C4-2B (cell line): ENCODE measurements around the gene NXPH2.

Experiments
- H3K27ac ChIP-seq: fragments of 450-650 bp; 2 replicates; pipeline ENCODE4 v1.5.1; 2017
- CTCF ChIP-seq: fragments of 450-650 bp; conservative IDR thresholded peaks from 2 replicates; pipeline ENCODE4 v1.5.1; 2017; ENCODE audit warnings: mild to moderate bottlenecking
- ZFX ChIP-seq: fragments of 450-650 bp; IDR thresholded peaks from 2 replicates; pipeline ENCODE4 v1.6.1; 2017

NXPH2 gene

GRCh38 chr2:138621139-138621538 is 159.1 kb downstream of the NXPH2 start:
- H3K27ac ChIP-seq: no peak overlapping the region
- TF ChIP-seq CTCF: no peak
- no peak for TF ChIP-seq ZFX

- H3K27ac ChIP-seq: no peak overlapping the region
- TF ChIP-seq CTCF (no peak), ZFX (no peak)
Measured at GRCh38 chr2:138620431-138620830, 159.8 kb downstream of the NXPH2 start.
